Measurements from ENCODE around the gene CNTFR.

DNA sequence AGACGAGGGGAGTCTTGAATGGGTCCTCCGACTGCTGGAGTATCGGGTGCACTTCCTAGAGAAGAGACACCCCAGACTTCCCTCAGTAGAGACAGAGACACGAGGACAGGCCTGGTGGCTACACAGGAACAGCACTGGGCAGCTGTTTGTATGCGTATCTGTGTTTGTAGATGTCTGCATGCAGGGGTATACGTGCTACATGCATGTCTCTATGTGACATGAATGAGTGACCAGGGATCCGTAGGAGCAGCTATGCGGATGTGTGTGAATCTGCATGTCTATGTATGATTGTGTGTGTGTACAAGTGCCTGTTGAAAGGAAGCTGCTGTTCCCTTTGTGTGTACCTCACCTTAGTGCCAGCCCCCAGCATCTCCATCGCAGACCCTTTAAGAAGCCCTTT lies 31.2 kb downstream of the CNTFR start:
- TF ChIP-seq, protein P1, sequence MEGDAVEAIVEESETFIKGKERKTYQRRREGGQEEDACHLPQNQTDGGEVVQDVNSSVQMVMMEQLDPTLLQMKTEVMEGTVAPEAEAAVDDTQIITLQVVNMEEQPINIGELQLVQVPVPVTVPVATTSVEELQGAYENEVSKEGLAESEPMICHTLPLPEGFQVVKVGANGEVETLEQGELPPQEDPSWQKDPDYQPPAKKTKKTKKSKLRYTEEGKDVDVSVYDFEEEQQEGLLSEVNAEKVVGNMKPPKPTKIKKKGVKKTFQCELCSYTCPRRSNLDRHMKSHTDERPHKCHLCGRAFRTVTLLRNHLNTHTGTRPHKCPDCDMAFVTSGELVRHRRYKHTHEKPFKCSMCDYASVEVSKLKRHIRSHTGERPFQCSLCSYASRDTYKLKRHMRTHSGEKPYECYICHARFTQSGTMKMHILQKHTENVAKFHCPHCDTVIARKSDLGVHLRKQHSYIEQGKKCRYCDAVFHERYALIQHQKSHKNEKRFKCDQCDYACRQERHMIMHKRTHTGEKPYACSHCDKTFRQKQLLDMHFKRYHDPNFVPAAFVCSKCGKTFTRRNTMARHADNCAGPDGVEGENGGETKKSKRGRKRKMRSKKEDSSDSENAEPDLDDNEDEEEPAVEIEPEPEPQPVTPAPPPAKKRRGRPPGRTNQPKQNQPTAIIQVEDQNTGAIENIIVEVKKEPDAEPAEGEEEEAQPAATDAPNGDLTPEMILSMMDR (IDR thresholded peaks at IDR 0.05), result no peak
- no peak for TF ChIP-seq POLR2A (IDR thresholded peaks at IDR 0.05)
